Mesenchymal stem cell (in vitro differentiated cells and primary cell): ENCODE data around the gene RANBP17.

ENCODE experiments used
- DNase-seq: peaks from one replicate; pipeline ENCODE4 v3.0.0-alpha.2; 2013
- H2AFZ ChIP-seq: one replicate; pipeline ENCODE4 v1.6.1; 2013; ENCODE audit warnings: low read depth, mild to moderate bottlenecking, control low read depth, inconsistent platforms, low read length, moderate library complexity
- H2AK5ac ChIP-seq: 2 replicates; pipeline ENCODE4 v1.6.1; 2013; ENCODE audit warnings: low read length, moderate library complexity, mild to moderate bottlenecking, inconsistent platforms; ENCODE audit not compliant: severe bottlenecking
- H2BK120ac ChIP-seq: one replicate; pipeline ENCODE4 v1.6.1; 2013; ENCODE audit warnings: low read depth, mild to moderate bottlenecking, inconsistent platforms, low read length, moderate library complexity
- H2BK12ac ChIP-seq, 2 experiments: one replicate each; pipeline ENCODE4 v1.6.1; 2013; ENCODE audit warnings: inconsistent platforms in 2 of 2, low read length in 2 of 2, mild to moderate bottlenecking in 2 of 2, moderate library complexity in 2 of 2, control low read depth in 1 of 2
- H2BK15ac ChIP-seq: one replicate; pipeline ENCODE4 v1.6.1; 2013; ENCODE audit warnings: mild to moderate bottlenecking, low read depth, inconsistent platforms; ENCODE audit not compliant: poor library complexity, severe bottlenecking
- H2BK5ac ChIP-seq: 2 replicates; pipeline ENCODE4 v1.6.1; 2013; ENCODE audit warnings: low read depth, mild to moderate bottlenecking, low read length, control low read depth, inconsistent platforms; ENCODE audit not compliant: poor library complexity, severe bottlenecking
- H3K14ac ChIP-seq, 2 experiments: one replicate each; pipeline ENCODE4 v1.6.1; 2013; ENCODE audit warnings: inconsistent platforms in 2 of 2, low read length in 2 of 2, control low read depth in 1 of 2, mild to moderate bottlenecking in 1 of 2, moderate library complexity in 1 of 2
- H3K18ac ChIP-seq, 2 experiments: one replicate each; pipeline ENCODE4 v1.6.1; 2013; ENCODE audit warnings: inconsistent platforms in 2 of 2, low read length in 2 of 2, control low read depth in 1 of 2, low read depth in 1 of 2, mild to moderate bottlenecking in 1 of 2
- H3K23ac ChIP-seq, 2 experiments: one replicate each; pipeline ENCODE4 v1.6.1; 2013; ENCODE audit warnings: inconsistent platforms in 2 of 2, low read length in 2 of 2, mild to moderate bottlenecking in 2 of 2, moderate library complexity in 2 of 2, control low read depth in 1 of 2
- H3K27ac ChIP-seq: 2 replicates; pipeline ENCODE4 v1.5.1; 2013; ENCODE audit warnings: mild to moderate bottlenecking, moderate library complexity, low read length, control low read depth, inconsistent platforms; ENCODE audit not compliant: poor library complexity, severe bottlenecking
- H3K27me3 ChIP-seq, 2 experiments: 2 replicates each; pipeline versions ENCODE4 v1.6.1 to v1.7.0; 2013; ENCODE audit warnings: low read length in 2 of 2, mild to moderate bottlenecking in 2 of 2, moderate library complexity in 2 of 2, control low read depth in 1 of 2, inconsistent platforms in 1 of 2; ENCODE audit not compliant: control insufficient read depth in 1 of 2, insufficient read depth in 1 of 2
- H3K36me3 ChIP-seq, 2 experiments: 2 replicates each; pipeline versions ENCODE4 v1.6.1 to v1.7.0; 2013; ENCODE audit warnings: low read length in 2 of 2, control low read depth in 1 of 2, inconsistent platforms in 1 of 2, low read depth in 1 of 2, mild to moderate bottlenecking in 1 of 2; ENCODE audit not compliant: insufficient read depth in 2 of 2, control insufficient read depth in 1 of 2
- H3K4ac ChIP-seq, 2 experiments: one replicate each; pipeline ENCODE4 v1.6.1; 2013; ENCODE audit warnings: inconsistent platforms in 2 of 2, low read length in 2 of 2, mild to moderate bottlenecking in 2 of 2, moderate library complexity in 2 of 2, control low read depth in 1 of 2, low read depth in 1 of 2
- H3K4me1 ChIP-seq: 2 replicates; pipeline ENCODE4 v1.6.1; 2013; ENCODE audit warnings: low read depth, low read length, control low read depth; ENCODE audit not compliant: control insufficient read depth, insufficient read depth
- H3K4me2 ChIP-seq: 2 replicates; pipeline ENCODE4 v1.6.1; 2013; ENCODE audit warnings: low read length, mild to moderate bottlenecking, inconsistent platforms; ENCODE audit not compliant: poor library complexity, severe bottlenecking
- H3K4me3 ChIP-seq, 2 experiments: 2 replicates each; pipeline versions ENCODE4 v1.5.1 to v1.7.0; 2013; ENCODE audit warnings: low read length in 2 of 2, mild to moderate bottlenecking in 2 of 2, control low read depth in 1 of 2, low read depth in 1 of 2; ENCODE audit not compliant: insufficient read depth in 1 of 2
- H3K79me1 ChIP-seq: replicated peaks from 2 replicates; pipeline ENCODE4 v1.6.1; 2013; ENCODE audit warnings: mild to moderate bottlenecking, control low read depth, low read length, inconsistent platforms; ENCODE audit not compliant: poor library complexity, severe bottlenecking
- H3K9ac ChIP-seq: 2 replicates; pipeline ENCODE4 v1.7.0; 2013; ENCODE audit warnings: mild to moderate bottlenecking, low read length, moderate library complexity
- H3K9me3 ChIP-seq: 2 replicates; pipeline ENCODE4 v1.7.0; 2013; ENCODE audit warnings: mild to moderate bottlenecking, low read length; ENCODE audit not compliant: control insufficient read depth
- H4K8ac ChIP-seq: one replicate; pipeline ENCODE4 v1.6.1; 2013; ENCODE audit warnings: inconsistent platforms, mild to moderate bottlenecking, low read length, moderate library complexity
- H4K91ac ChIP-seq: one replicate; pipeline ENCODE4 v1.6.1; 2013; ENCODE audit warnings: mild to moderate bottlenecking, low read length, inconsistent platforms
- WGBS: methylation state at CpG from one replicate; pipeline ENCODE4 v1.1.7; 2013; ENCODE audit warnings: mixed read lengths; 5-methylcytosine and 5-hydroxymethylcytosine counted together

The RANBP17 gene

DNA sequence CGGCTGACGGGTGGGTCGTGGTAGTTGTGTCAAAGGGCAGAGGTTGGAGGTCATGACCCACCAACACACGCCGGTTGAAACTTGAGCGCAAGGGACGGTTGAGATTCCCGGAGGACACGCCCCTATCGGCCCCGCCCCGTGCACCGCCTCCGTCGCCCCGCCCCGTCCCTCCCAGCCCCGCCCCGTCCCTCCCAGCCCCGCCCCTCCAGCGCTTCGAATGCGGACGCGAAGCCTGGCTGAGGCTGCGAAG lies 226 bp upstream of the RANBP17 start:
- WGBS = 6% methylated on average over 7 of the region's 26 CpGs
- H2AFZ ChIP-seq = no peak overlapping the region
- H3K79me1 ChIP-seq = peaks cover 10% of the 10 kb centered on the region
- H3K9ac ChIP-seq = no peak overlapping the region
- no peak overlapping the region for H3K14ac ChIP-seq
- peaks cover 33% of the 10 kb centered on the region for H3K9me3 ChIP-seq
- H3K4ac ChIP-seq = no peak overlapping the region
- no peak overlapping the region for H4K91ac ChIP-seq
- H3K4me1 ChIP-seq = peaks cover 2% of the 10 kb centered on the region
- no peak overlapping the region for H2BK15ac ChIP-seq
- H4K8ac ChIP-seq = no peak overlapping the region
- H2AK5ac ChIP-seq = no peak overlapping the region
- no peak overlapping the region for H2BK120ac ChIP-seq
- DNase-seq = no peak
- peak overlapping the region; percentile 37 for H3K4me2 ChIP-seq
- peak overlapping the region; percentile 41 to 87 for H3K4me3 ChIP-seq
- H2BK12ac ChIP-seq = no peak overlapping the region
- no peaks in the 10 kb centered on the region for H3K36me3 ChIP-seq
- H3K27ac ChIP-seq = peak overlapping the region; percentile 30
- H2BK5ac ChIP-seq = no peak overlapping the region
- no peak overlapping the region for H3K18ac ChIP-seq
- peaks cover 0 to 5% of the 10 kb centered on the region in 2 experiments for H3K27me3 ChIP-seq
- no peak overlapping the region for H3K23ac ChIP-seq

DNA sequence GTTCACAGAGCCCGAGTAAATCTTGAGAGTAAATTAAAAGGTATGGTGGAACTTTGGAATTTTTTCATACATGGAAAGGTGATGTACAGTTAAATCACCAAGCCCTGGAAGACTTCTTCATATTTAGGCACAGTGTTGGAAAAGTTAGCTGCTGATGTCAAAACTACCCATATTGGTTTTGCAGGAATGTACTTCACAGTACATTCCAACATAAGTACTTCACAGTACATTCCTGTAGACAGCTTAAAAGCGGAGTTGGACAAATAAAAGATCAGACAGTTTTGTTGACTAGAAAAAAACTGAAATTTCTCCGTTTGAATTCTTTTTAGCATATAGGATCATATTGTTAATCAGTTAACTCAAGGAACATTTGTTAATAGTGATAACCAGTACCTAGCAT lies 1.8 kb downstream of the RANBP17 start:
- Histone ChIP-seq H3K27ac (no peak overlapping the region), H3K79me1 (peaks cover 19% of the 10 kb centered on the region), H2AFZ (no peak overlapping the region), H3K4me3 (no peak overlapping the region), H2AK5ac (no peak overlapping the region), H3K9me3 (peaks cover 27% of the 10 kb centered on the region), H4K91ac (no peak overlapping the region), H3K9ac (no peak overlapping the region), H2BK5ac (no peak overlapping the region), H2BK15ac (no peak overlapping the region), H4K8ac (no peak overlapping the region), H3K4me1 (peaks cover 2% of the 10 kb centered on the region), H3K4me2 (no peak overlapping the region), H3K14ac (no peak overlapping the region), H3K23ac (no peak overlapping the region), H3K27me3 (peaks cover 0 to 5% of the 10 kb centered on the region in 2 experiments), H3K4ac (no peak overlapping the region), H3K18ac (no peak overlapping the region), H2BK120ac (no peak overlapping the region), H2BK12ac (no peak overlapping the region), H3K36me3 (no peaks in the 10 kb centered on the region)
- 86% methylated on average over 1 of the region's 3 CpGs for WGBS
- peak; percentile 62 for DNase-seq

DNA sequence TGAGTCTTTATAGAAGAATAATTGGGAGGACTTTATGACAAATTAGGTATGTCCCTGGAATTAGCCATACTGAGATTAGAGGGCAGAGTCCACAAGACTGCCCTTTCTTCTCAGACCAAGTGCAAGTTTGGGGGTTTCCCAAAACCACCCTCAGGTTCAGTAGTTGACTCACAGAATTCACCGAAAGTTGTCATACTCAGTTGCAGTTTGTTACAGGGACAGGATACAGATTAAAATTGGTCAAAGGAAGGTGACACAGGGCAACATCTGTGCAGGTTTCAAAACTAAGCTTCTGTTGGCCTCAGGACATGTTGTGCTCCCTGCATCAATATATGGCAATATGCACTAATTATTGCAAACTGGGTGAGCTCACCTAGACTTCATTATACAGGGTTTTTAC lies 3.8 kb downstream of the RANBP17 start:
- Histone ChIP-seq H3K18ac (no peak overlapping the region), H2AFZ (no peak overlapping the region), H3K9me3 (peaks cover 9% of the 10 kb centered on the region), H3K79me1 (peaks cover 24% of the 10 kb centered on the region), H3K23ac (no peak overlapping the region), H3K4me1 (peaks cover 2% of the 10 kb centered on the region), H4K8ac (no peak overlapping the region), H2BK15ac (no peak overlapping the region), H4K91ac (no peak overlapping the region), H3K27ac (no peak overlapping the region), H2BK12ac (no peak overlapping the region), H3K9ac (no peak overlapping the region), H2BK5ac (no peak overlapping the region), H3K4ac (no peak overlapping the region), H3K27me3 (peaks cover 0 to 5% of the 10 kb centered on the region in 2 experiments), H3K4me3 (no peak overlapping the region), H2AK5ac (no peak overlapping the region), H3K4me2 (no peak overlapping the region), H3K14ac (no peak overlapping the region), H3K36me3 (no peaks in the 10 kb centered on the region), H2BK120ac (no peak overlapping the region)
- 95% methylated on average over 1 of the region's 1 CpG for WGBS
- DNase-seq = no peak

DNA sequence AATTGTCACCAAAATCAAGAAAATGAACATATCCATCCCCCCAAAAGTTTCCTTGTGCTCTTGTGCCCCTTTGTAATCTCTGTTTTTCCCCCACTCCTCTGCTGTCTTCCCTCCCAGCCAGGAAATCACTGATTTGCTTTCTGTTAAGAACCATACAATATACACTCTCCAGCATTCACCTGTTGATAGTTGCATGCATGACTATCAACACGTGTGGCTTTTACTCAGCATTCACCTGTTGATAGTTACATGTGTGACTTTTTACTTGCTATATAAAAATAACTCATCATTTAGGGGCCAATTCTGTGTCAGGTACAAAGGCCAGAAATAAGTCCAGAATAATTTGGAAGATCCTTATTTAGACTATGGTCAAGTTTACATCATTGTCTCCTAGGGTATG lies 6.0 kb downstream of the RANBP17 start:
- H3K27me3 ChIP-seq = peaks cover 0 to 2% of the 10 kb centered on the region in 2 experiments
- H3K4me1 ChIP-seq = peaks cover 2% of the 10 kb centered on the region
- H3K18ac ChIP-seq = no peak overlapping the region
- no peak overlapping the region for H3K23ac ChIP-seq
- no peaks in the 10 kb centered on the region for H3K36me3 ChIP-seq
- H2AK5ac ChIP-seq = no peak overlapping the region
- no peak for DNase-seq
- no peak overlapping the region for H2BK120ac ChIP-seq
- no peak overlapping the region for H3K4me2 ChIP-seq
- no peak overlapping the region for H3K4me3 ChIP-seq
- no peaks in the 10 kb centered on the region for H3K9me3 ChIP-seq
- H3K27ac ChIP-seq = no peak overlapping the region
- no peak overlapping the region for H2BK15ac ChIP-seq
- no peak overlapping the region for H2BK12ac ChIP-seq
- no peak overlapping the region for H4K91ac ChIP-seq
- H2AFZ ChIP-seq = no peak overlapping the region
- no peak overlapping the region for H3K4ac ChIP-seq
- H4K8ac ChIP-seq = no peak overlapping the region
- no peak overlapping the region for H2BK5ac ChIP-seq
- WGBS = no CpG with 5 or more reads among the region's 1 CpG
- no peak overlapping the region for H3K14ac ChIP-seq
- no peak overlapping the region for H3K9ac ChIP-seq
- peaks cover 27% of the 10 kb centered on the region for H3K79me1 ChIP-seq
